Effector memory CD4-positive, alpha-beta T cell (primary cell): Measurements from ENCODE around the gene MLLT11.

Experiments
- DNase-seq, 3 donors: peaks; one replicate each; pipeline ENCODE4 v3.0.0-alpha.2; 2020
- H3K27ac ChIP-seq: 2 replicates; pipeline ENCODE4 v1.7.0; 2013; ENCODE audit warnings: mild to moderate bottlenecking, low read length, moderate library complexity; ENCODE audit not compliant: insufficient read depth, poor library complexity, severe bottlenecking
- H3K27me3 ChIP-seq: replicated peaks from 2 replicates; pipeline ENCODE4 v1.7.0; 2013; ENCODE audit warnings: mild to moderate bottlenecking, low read length; ENCODE audit not compliant: insufficient read depth, control insufficient read depth, poor library complexity, severe bottlenecking
- H3K36me3 ChIP-seq: 2 replicates; pipeline ENCODE4 v1.7.0; 2013; ENCODE audit warnings: mild to moderate bottlenecking, low read length, moderate library complexity; ENCODE audit not compliant: control insufficient read depth, insufficient read depth
- H3K4me1 ChIP-seq: 2 replicates; pipeline ENCODE4 v1.7.0; 2013; ENCODE audit warnings: low read length, mild to moderate bottlenecking; ENCODE audit not compliant: control insufficient read depth, insufficient read depth, poor library complexity, severe bottlenecking
- H3K4me3 ChIP-seq: 2 replicates; pipeline ENCODE4 v1.7.0; 2013; ENCODE audit warnings: low read length, low read depth, mild to moderate bottlenecking; ENCODE audit not compliant: insufficient read depth, poor library complexity, severe bottlenecking
- H3K9me3 ChIP-seq: 2 replicates; pipeline ENCODE4 v1.7.0; 2013; ENCODE audit warnings: mild to moderate bottlenecking, low read length, moderate library complexity; ENCODE audit not compliant: control insufficient read depth

The MLLT11 gene

GRCh38 chr1:151055581-151055980, 4.6 kb upstream of the MLLT11 start:
- H3K9me3 ChIP-seq: no peaks in the 10 kb centered on the region
- DNase-seq: no peak
- H3K36me3 ChIP-seq: peaks cover 45% of the 10 kb centered on the region
- H3K4me1 ChIP-seq: peaks cover 52% of the 10 kb centered on the region
- peak overlapping the region; percentile 88 for H3K4me3 ChIP-seq
- peak overlapping the region; percentile 98 for H3K27ac ChIP-seq
- H3K27me3 ChIP-seq: no peaks in the 10 kb centered on the region

- no peak for DNase-seq
- peak overlapping the region; percentile 88 for H3K4me3 ChIP-seq
- no peaks in the 10 kb centered on the region for H3K27me3 ChIP-seq
- no peaks in the 10 kb centered on the region for H3K9me3 ChIP-seq
- peak overlapping the region; percentile 98 for H3K27ac ChIP-seq
- peaks cover 42% of the 10 kb centered on the region for H3K36me3 ChIP-seq
- peaks cover 52% of the 10 kb centered on the region for H3K4me1 ChIP-seq
Measured at GRCh38 chr1:151056149-151056548, 4.0 kb upstream of the MLLT11 start.

GRCh38 chr1:151058692-151059091, 1.5 kb upstream of the MLLT11 start:
- Histone ChIP-seq H3K4me1 (peaks cover 37% of the 10 kb centered on the region), H3K27ac (peak overlapping the region; percentile 98), H3K27me3 (no peaks in the 10 kb centered on the region), H3K9me3 (no peaks in the 10 kb centered on the region), H3K4me3 (peak overlapping the region; percentile 88), H3K36me3 (peaks cover 21% of the 10 kb centered on the region)
- DNase-seq: no peak

GRCh38 chr1:151059109-151060006, 839 bp upstream of the MLLT11 start, which contains the start of gene CDC42SE1:
Gene CDC42SE1 (minus strand): TSS chr1:151059622. CDS start chr1:151055730, 3,892 bp downstream.
- Histone ChIP-seq H3K9me3 (no peaks in the 10 kb centered on the region), H3K27ac (peak within 1 kb of the TSS; percentile 98), H3K4me3 (peak within 1 kb of the TSS; percentile 88), H3K27me3 (no peaks in the 10 kb centered on the region), H3K4me1 (peaks cover 31% of the 10 kb centered on the region), H3K36me3 (peaks cover 15% of the 10 kb centered on the region)
- peak; percentile 72 to 73 (median 73) for DNase-seq

GRCh38 chr1:151060657-151061421, 642 bp downstream of the MLLT11 start:
- H3K36me3 ChIP-seq: peaks cover 2% of the 10 kb centered on the region
- H3K9me3 ChIP-seq: no peaks in the 10 kb centered on the region
- H3K4me3 ChIP-seq: peak overlapping the region; percentile 88
- H3K27ac ChIP-seq: no peak overlapping the region
- H3K27me3 ChIP-seq: no peaks in the 10 kb centered on the region
- H3K4me1 ChIP-seq: peaks cover 17% of the 10 kb centered on the region
- DNase-seq: no peak

GRCh38 chr1:151061704-151062103, 1.5 kb downstream of the MLLT11 start:
- no peaks in the 10 kb centered on the region for H3K9me3 ChIP-seq
- H3K27me3 ChIP-seq: no peaks in the 10 kb centered on the region
- H3K36me3 ChIP-seq: peaks cover 2% of the 10 kb centered on the region
- no peak for DNase-seq
- H3K27ac ChIP-seq: no peak overlapping the region
- no peak overlapping the region for H3K4me3 ChIP-seq
- H3K4me1 ChIP-seq: peaks cover 13% of the 10 kb centered on the region

GRCh38 chr1:151062741-151063371, 2.7 kb downstream of the MLLT11 start:
- Histone ChIP-seq H3K4me3 (no peak overlapping the region), H3K27me3 (no peaks in the 10 kb centered on the region), H3K27ac (no peak overlapping the region), H3K4me1 (peaks cover 11% of the 10 kb centered on the region), H3K36me3 (no peaks in the 10 kb centered on the region), H3K9me3 (no peaks in the 10 kb centered on the region)
- no peak for DNase-seq

GRCh38 chr1:151065089-151065645, 5.0 kb downstream of the MLLT11 start:
- H3K4me1 ChIP-seq: peaks cover 4% of the 10 kb centered on the region
- H3K27ac ChIP-seq: no peak overlapping the region
- no peaks in the 10 kb centered on the region for H3K36me3 ChIP-seq
- H3K4me3 ChIP-seq: no peak overlapping the region
- H3K9me3 ChIP-seq: no peaks in the 10 kb centered on the region
- H3K27me3 ChIP-seq: no peaks in the 10 kb centered on the region
- no peak for DNase-seq

- Histone ChIP-seq H3K4me1 (peaks cover 5% of the 10 kb centered on the region), H3K36me3 (peaks cover 2% of the 10 kb centered on the region), H3K27me3 (no peaks in the 10 kb centered on the region), H3K9me3 (no peaks in the 10 kb centered on the region), H3K27ac (no peak overlapping the region), H3K4me3 (no peak overlapping the region)
- DNase-seq: no peak
Measured at GRCh38 chr1:151067185-151067584, 7.0 kb downstream of the MLLT11 start.
